Measurements from ENCODE around the gene TMEM95. TPM values are rescaled to one million over a fixed set of nuclear protein-coding genes. Genes with fewer than 3 reads are reported as not detected.

TMEM95 gene
- total and polyA plus RNA-seq, 7 donors = not detected

- ATAC-seq (no peak), DNase-seq (no peak)
- TF ChIP-seq CTCF (IDR thresholded peaks at IDR 0.05) = no peak
- 80 to 85% (median 84%) methylated on average over 7 of the region's 7 CpGs for WGBS, 3 donors
- peaks cover 8 to 77% of the 10 kb centered on the region in 2 donors for H3K36me3 ChIP-seq (ENCODE audit: insufficient read depth in 1 of 2, low read depth in 1 of 2)
- no peaks in the 10 kb centered on the region for H3K27me3 ChIP-seq (ENCODE audit: insufficient read depth in 3 of 3, low read length in 2 of 3)
- H3K27ac ChIP-seq = peak overlapping the region; percentile 92
- intact Hi-C loops (cut with DNase I) = no loop called here
- peak overlapping the region; percentile 98 for H3K4me3 ChIP-seq
- no peaks in the 10 kb centered on the region for H3K9me3 ChIP-seq
- H3K4me1 ChIP-seq = peaks cover 60% of the 10 kb centered on the region
Observed at GRCh38 chr17:7313088-7313889, 41.7 kb upstream of the TMEM95 start.

- 41 to 49% (median 44%) methylated on average over 9 of the region's 9 CpGs for WGBS, 3 donors
Observed at GRCh38 chr17:7313890-7314718, 40.9 kb upstream of the TMEM95 start.

GRCh38 chr17:7314719-7315569 lies 40.0 kb upstream of the TMEM95 start, which contains the start of gene GPS2:
GPS2 (minus strand) TSS chr17:7315360; CDS start chr17:7315052, 308 bp downstream.
- H3K4me1 ChIP-seq = peaks cover 51% of the 10 kb centered on the region
- peak; percentile 83 to 94 (median 90) for ATAC-seq

More at GRCh38 chr17:7313890-7314718, 40.9 kb upstream of the TMEM95 start:
- H3K27ac ChIP-seq = peak overlapping the region; percentile 92
- peaks cover 59% of the 10 kb centered on the region for H3K4me1 ChIP-seq
- peak overlapping the region; percentile 98 for H3K4me3 ChIP-seq
- intact Hi-C loops (cut with DNase I) = no loop called here
- no peak for DNase-seq
- no peaks in the 10 kb centered on the region for H3K9me3 ChIP-seq
- no peak for ATAC-seq
- H3K27me3 ChIP-seq (ENCODE audit: insufficient read depth in 3 of 3, low read length in 2 of 3) = no peaks in the 10 kb centered on the region
- no peak for TF ChIP-seq CTCF (IDR thresholded peaks at IDR 0.05)
- peaks cover 14 to 85% of the 10 kb centered on the region in 2 donors for H3K36me3 ChIP-seq (ENCODE audit: insufficient read depth in 1 of 2, low read depth in 1 of 2)

More at GRCh38 chr17:7314719-7315569, 40.0 kb upstream of the TMEM95 start, which contains the start of gene GPS2:
- WGBS, 3 donors = 0% methylated on average over 55 to 95 of the region's 95 CpGs
- TF ChIP-seq CTCF (IDR thresholded peaks at IDR 0.05) = no peak
- peak; percentile 94 to 96 for DNase-seq
- Histone ChIP-seq H3K27ac (peak within 1 kb of the TSS; percentile 92), H3K36me3 (ENCODE audit: insufficient read depth in 1 of 2, low read depth in 1 of 2) (peaks cover 14 to 87% of the 10 kb centered on the region in 2 donors), H3K4me3 (peak within 1 kb of the TSS; percentile 98), H3K27me3 (ENCODE audit: insufficient read depth in 3 of 3, low read length in 2 of 3) (no peaks in the 10 kb centered on the region), H3K9me3 (no peaks in the 10 kb centered on the region)
- intact Hi-C loops (cut with DNase I) = no loop called here

Measured in psoas muscle (tissue), 8 donors.